ENCODE measurements around the gene G6PC2.

DNA sequence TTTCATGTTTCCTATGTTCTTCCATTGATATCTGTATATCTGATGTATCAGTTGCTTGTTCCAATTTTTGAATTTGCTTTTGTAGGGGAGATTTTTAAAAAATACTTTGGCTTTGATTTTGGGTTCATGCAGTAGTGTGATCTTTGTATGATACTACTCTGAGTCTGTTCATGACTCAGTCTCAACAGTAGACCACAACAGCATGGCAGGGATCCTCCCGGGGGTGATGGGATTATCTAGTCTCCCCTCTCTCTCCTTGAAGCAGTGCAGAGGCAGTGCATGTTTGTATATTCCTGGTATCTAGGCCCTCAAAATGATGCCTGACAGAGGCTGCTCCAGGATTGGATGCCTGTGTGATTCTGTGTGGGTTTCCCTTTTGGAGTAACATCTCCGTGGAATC is 55.3 kb downstream of the G6PC2 start:
- no peak for TF ChIP-seq RARB (CRISPR knock-in tag; IDR thresholded peaks at IDR 0.05)
- no peak for TF ChIP-seq ARNTL (CRISPR knock-in tag; IDR thresholded peaks at IDR 0.05; ENCODE audit: borderline replicate concordance, low read depth)
- TF ChIP-seq ZFP30 (CRISPR knock-in tag; IDR thresholded peaks at IDR 0.05) = no peak
- TF ChIP-seq, protein P1, sequence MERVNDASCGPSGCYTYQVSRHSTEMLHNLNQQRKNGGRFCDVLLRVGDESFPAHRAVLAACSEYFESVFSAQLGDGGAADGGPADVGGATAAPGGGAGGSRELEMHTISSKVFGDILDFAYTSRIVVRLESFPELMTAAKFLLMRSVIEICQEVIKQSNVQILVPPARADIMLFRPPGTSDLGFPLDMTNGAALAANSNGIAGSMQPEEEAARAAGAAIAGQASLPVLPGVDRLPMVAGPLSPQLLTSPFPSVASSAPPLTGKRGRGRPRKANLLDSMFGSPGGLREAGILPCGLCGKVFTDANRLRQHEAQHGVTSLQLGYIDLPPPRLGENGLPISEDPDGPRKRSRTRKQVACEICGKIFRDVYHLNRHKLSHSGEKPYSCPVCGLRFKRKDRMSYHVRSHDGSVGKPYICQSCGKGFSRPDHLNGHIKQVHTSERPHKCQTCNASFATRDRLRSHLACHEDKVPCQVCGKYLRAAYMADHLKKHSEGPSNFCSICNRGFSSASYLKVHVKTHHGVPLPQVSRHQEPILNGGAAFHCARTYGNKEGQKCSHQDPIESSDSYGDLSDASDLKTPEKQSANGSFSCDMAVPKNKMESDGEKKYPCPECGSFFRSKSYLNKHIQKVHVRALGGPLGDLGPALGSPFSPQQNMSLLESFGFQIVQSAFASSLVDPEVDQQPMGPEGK (CRISPR knock-in tag; IDR thresholded peaks at IDR 0.05; ENCODE audit: borderline replicate concordance) = no peak
- no peak for TF ChIP-seq GLIS3 (CRISPR knock-in tag; IDR thresholded peaks at IDR 0.05)
- TF ChIP-seq, protein P2, sequence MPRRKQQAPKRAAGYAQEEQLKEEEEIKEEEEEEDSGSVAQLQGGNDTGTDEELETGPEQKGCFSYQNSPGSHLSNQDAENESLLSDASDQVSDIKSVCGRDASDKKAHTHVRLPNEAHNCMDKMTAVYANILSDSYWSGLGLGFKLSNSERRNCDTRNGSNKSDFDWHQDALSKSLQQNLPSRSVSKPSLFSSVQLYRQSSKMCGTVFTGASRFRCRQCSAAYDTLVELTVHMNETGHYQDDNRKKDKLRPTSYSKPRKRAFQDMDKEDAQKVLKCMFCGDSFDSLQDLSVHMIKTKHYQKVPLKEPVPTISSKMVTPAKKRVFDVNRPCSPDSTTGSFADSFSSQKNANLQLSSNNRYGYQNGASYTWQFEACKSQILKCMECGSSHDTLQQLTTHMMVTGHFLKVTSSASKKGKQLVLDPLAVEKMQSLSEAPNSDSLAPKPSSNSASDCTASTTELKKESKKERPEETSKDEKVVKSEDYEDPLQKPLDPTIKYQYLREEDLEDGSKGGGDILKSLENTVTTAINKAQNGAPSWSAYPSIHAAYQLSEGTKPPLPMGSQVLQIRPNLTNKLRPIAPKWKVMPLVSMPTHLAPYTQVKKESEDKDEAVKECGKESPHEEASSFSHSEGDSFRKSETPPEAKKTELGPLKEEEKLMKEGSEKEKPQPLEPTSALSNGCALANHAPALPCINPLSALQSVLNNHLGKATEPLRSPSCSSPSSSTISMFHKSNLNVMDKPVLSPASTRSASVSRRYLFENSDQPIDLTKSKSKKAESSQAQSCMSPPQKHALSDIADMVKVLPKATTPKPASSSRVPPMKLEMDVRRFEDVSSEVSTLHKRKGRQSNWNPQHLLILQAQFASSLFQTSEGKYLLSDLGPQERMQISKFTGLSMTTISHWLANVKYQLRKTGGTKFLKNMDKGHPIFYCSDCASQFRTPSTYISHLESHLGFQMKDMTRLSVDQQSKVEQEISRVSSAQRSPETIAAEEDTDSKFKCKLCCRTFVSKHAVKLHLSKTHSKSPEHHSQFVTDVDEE (CRISPR knock-in tag; IDR thresholded peaks at IDR 0.05) = no peak
- no peak for TF ChIP-seq PPARA (CRISPR knock-in tag; IDR thresholded peaks at IDR 0.05; ENCODE audit: borderline replicate concordance)
- no peak for TF ChIP-seq ZNF8 (CRISPR knock-in tag; IDR thresholded peaks at IDR 0.05)
- TF ChIP-seq ESRRG (CRISPR knock-in tag; IDR thresholded peaks at IDR 0.05) = no peak
- no peak for TF ChIP-seq CSDC2 (CRISPR knock-in tag; IDR thresholded peaks at IDR 0.05)
